GM21447 (cell line): ENCODE data around the gene PRKCI.
"Not testable (repeated sequence)": the region's sequence is repeated elsewhere in the genome, so short reads cannot be mapped to it uniquely, and the experiment has no call there.

Experiments used
- ATAC-seq: cut with Tn5 transposase; IDR thresholded peaks from one replicate; pipeline ENCODE4 v1.9.1; 2021; ENCODE audit not compliant: unreplicated experiment

Gene PRKCI

DNA sequence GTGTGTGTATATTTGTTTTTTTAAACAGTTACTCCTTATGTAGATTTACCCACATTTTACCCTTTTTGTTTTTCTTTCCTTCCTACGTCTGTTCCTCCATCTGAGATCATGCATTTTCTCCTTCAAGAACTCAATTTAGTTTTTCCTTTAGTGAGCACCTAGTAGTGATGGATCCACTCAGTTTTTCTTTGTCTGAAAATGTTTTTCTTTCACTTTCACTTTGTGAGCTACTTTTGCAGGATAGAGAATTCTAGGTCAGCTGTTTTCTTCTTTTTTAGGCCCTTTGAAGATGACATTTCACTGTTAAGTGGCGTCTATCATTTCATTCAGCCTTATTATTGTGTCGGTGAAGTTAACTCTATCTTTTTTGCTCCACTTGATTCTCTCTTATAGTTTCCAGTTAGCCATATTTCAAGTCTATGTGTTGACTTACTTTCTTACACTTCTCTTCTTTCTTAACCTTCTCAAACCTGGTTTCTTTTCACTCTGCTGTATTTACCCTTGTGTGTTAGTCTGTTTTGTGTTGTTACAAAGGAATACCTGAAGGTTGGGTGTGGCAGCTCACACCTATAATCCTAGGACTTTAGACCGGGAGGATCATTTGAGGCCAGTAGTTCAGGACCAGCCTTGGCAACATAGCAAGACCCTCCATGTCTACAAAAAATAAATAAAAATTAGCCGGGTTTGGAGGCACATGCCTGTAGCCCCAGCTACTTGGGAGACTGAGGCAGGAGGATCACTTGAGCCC is 55.8 kb downstream of the PRKCI start:
- ATAC-seq = no peak

GRCh38 chr3:170278627-170279026 is 56.4 kb downstream of the PRKCI start:
- no peak for ATAC-seq

- no peak for ATAC-seq
Measured at GRCh38 chr3:170290194-170290593, 68.0 kb downstream of the PRKCI start.

DNA sequence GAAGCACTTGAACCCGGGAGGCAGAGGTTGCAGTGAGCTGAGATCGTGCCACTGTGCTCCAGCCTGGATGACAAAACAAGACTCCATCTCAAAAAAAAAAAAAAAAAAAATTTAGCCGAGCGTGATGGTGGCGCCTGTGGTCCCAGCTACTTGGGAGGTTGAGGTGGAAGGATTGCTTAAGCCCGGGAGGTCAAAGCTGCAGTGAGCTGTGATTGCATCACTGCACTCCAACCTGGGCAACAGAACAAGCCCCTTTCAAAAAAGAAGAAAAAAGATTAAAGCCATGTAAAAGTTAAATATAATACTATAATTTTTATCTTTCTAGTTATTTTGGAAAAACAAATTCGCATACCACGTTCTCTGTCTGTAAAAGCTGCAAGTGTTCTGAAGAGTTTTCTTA is 73.4 kb downstream of the PRKCI start:
- no peak for ATAC-seq

- ATAC-seq = no peak
Measured at GRCh38 chr3:170296703-170297102, 74.5 kb downstream of the PRKCI start.

- no peak for ATAC-seq
Measured at GRCh38 chr3:170301405-170301804, 79.2 kb downstream of the PRKCI start.

- no peak for ATAC-seq
Measured at GRCh38 chr3:170302008-170302407, 79.8 kb downstream of the PRKCI start.

DNA sequence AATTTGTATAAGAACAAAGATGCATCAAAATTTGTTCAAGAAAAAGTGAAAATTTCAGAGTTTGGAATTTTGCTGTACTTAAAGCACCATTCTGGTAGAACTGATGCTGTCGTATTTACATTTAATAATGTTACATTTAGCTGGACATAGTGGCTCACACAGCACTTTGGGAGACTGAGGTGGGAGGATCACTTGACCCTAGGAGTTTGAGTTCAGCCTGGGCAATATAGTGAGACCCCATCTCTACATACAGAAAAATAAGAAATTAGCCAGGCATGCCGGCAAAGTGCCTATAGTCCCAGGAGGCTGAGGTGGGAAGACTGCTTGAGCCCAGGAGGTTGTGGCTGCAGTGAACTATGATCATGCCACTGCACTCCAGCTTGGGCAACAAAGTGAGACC is 83.8 kb downstream of the PRKCI start:
- ATAC-seq = no peak

GRCh38 chr3:170307671-170308405 is 85.6 kb downstream of the PRKCI start:
- ATAC-seq = no peak

GRCh38 chr3:170309046-170309445 is 86.8 kb downstream of the PRKCI start:
- no peak for ATAC-seq

GRCh38 chr3:170317954-170318353 is 95.7 kb downstream of the PRKCI start:
- no peak for ATAC-seq

GRCh38 chr3:170320461-170321121 is 98.4 kb downstream of the PRKCI start:
- no peak for ATAC-seq

DNA sequence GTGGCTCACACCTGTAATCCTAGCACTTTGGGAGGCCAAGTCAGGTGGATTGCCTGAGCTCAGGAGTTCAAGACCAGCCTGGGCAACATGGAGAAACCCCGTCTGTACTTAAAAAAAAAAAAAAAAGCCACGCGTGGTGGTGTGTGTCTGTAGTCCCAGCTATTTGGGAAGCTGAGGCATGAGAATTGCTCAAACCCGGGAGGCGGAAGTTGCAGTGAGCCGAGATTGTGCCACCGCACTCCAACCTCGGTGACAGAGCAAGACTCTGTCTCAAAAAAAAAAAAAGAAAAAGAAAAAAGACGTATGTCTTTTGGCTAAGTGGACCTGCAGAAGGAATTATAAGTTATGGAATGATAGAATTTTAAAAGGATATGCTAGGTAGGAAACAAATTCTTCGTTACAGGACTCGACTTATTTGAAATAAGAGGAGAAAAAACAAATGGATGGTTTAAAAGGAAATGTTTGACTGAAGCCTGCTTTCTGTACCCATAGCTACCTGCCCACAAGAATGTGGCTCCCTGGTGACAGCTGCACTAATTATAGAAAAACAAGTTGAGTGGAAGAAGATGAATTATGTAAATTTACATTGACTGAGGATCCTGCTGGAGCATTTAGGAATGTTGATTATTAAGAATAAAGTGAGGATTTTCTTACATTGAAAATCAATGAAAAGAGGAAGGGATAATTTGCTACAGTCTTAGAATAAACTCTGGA is 99.3 kb downstream of the PRKCI start:
- ATAC-seq = no peak

- ATAC-seq = no peak
Measured at GRCh38 chr3:170322566-170323269, 100.5 kb downstream of the PRKCI start.

DNA sequence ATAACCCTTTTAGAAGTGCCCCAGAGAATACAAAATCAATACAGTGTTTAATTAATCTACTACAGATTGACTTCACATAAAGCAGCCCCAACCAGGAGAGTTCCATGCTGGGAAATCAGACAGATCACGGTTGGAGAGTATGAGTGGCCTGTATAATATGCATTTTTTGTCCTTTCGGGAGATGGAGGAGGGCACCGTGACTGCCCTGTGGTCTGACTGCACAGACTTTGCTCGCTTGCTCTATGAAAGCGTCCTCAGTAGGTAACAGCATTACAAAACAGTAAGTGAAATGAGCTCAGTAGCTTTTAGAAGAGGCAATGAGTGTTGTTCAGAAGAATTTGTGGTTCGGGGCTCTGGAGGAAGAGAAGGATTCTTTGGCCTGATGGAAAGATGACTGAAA is 101.1 kb downstream of the PRKCI start:
- no peak for ATAC-seq

DNA sequence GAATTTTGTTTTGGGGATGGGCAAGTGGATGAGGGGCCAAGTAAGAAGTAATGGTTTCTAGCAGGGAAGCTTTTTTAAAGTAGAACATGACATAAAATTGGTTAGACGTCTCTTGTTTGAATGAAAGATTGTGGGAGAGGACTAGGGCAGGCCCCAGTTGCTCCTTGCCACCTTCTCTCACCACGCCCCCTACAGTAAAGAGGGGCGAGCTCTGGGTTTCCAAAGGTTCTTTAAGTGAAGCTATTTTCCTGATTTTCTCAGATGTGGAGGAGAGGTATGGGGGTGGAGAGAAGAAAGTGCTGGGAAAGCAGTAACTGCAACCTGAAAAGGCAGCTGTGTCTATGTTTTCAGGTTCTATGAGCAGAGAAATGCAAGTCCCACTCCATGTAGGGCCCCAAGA is 102.7 kb downstream of the PRKCI start:
- ATAC-seq = no peak

DNA sequence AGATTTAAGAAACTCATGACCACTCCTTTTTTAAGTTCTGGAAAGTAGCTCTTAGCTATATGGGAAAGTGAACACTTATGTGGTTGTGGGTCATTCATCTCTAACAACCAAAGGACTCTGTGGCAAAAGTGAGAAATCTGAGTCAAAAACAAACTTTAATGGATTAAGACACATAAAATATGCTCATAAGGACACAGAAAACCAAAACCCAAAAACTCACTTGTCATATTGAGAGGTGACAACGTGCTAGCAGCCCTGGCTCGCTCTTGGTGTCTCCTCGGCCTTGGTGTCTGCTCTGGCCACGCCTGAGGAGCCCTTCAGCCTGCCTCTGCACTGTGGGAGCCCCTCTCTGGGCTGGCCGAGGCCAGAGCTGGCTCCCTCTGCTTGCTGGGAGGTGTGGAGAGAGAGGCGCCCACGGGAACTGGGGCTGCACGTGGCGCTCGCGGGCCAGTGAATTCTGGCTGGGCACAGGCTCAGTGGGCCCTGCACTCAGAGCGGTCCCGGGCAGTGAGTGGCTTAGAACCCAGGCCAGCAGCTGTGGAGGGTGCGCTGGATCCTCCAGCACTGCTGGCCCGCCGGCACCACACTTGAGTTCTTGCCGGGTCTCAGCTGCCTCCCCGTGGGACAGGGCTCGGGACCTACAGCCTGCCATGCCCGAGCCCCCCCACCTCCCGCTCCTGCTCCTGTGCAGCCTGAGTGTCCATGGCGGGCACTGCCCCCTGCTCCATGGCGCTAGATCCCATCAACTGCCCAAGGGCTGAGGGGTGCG is 105.0 kb downstream of the PRKCI start:
- ATAC-seq = no peak

DNA sequence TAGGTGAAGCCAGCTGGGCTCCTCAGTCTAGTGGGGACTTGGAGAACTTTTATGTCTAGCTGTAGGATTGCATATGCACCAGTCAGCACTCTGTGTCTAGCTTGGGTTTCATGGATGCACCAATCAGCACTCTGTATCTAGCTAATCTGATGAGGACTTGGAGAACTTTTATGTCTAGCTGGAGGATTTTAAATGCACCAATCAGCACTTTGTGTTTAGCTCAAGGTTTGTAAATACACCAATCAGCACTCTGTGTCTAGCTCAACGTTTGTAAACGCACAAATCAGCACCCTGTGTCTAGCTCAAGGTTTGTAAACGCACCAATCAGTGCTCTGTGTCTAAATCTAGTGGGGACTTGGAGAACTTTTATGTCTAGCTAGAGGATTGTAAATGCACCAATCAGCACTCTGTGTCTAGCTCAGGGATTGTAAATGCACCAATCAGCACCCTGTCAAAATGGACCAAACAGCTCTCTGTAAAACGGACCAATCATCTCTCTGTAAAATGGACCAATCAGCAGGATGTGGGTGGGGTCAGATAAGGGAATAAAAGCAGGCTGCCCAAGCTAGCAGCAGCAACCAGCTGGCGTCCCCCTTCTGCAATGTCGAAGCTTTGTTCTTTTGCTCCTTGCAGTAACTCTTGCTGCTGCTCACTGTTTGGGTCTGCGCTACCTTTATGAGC is 105.8 kb downstream of the PRKCI start:
- ATAC-seq = not testable (repeated sequence)

DNA sequence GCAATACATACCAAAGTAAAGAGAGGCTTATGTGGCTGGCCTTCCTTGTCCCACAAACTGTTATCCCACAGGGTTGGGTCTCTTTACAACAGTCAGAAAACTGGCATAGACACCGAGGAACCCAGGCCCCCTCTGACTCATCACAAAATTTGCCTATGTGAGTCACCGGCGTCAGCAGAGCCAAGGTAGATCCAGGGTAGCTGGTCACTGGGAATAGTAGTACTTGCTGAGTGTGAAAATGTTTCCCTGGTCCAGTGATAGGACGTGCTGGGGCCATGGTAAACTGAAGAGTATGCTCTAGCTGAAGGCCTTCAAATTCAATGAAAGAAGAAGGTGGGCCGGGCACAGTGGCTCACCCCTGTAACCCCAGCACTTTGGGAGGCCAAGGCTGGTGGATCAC is 108.1 kb downstream of the PRKCI start:
- ATAC-seq = no peak
